T47D (cell line): Measurements from ENCODE around the gene RTL1.

Experiments
- DNase-seq, 2 experiments: peaks; one replicate each; pipeline versions ENCODE4 v3.0.0 to v3.0.0-alpha.2; 2011 to 2012; ENCODE audit warnings: low read depth in 1 of 2, low spot score in 1 of 2
- JUND ChIP-seq: IDR thresholded peaks from 2 replicates; pipeline ENCODE4 v1.6.1; 2012; ENCODE audit warnings: low read depth
- in situ Hi-C: cut with HindIII; loops from 2 replicates; pipeline ENCODE4 v1.10.0; 2016; ENCODE audit warnings: low sequenced_read_pairs, low pct_unique_long_range_greater_than_20kb

The RTL1 gene

GRCh38 chr14:100894416-100894815 lies 9.1 kb downstream of the RTL1 start:
- in situ Hi-C loops = no loop called here
- no peak for DNase-seq
- TF ChIP-seq JUND = no peak

GRCh38 chr14:100893760-100894159 lies 9.8 kb downstream of the RTL1 start:
- in situ Hi-C loops = no loop called here
- TF ChIP-seq JUND = no peak
- no peak for DNase-seq

GRCh38 chr14:100893228-100893601 lies 10.3 kb downstream of the RTL1 start:
- no peak for TF ChIP-seq JUND
- no peak for DNase-seq
- in situ Hi-C loops = no loop called here

- in situ Hi-C loops = no loop called here
- no peak for DNase-seq
Measured at GRCh38 chr14:100892496-100893227, 10.9 kb downstream of the RTL1 start.

GRCh38 chr14:100891501-100892445 lies 11.7 kb downstream of the RTL1 start:
- in situ Hi-C loops = no loop called here
- DNase-seq = no peak
- no peak for TF ChIP-seq JUND

More at GRCh38 chr14:100892496-100893227, 10.9 kb downstream of the RTL1 start:
- no peak for TF ChIP-seq JUND

GRCh38 chr14:100891051-100891450 lies 12.5 kb downstream of the RTL1 start:
- TF ChIP-seq JUND = no peak
- in situ Hi-C loops = no loop called here
- no peak for DNase-seq

- in situ Hi-C loops = no loop called here
- TF ChIP-seq JUND = no peak
Measured at GRCh38 chr14:100890061-100890850, 13.3 kb downstream of the RTL1 start.

GRCh38 chr14:100889641-100890040 lies 13.9 kb downstream of the RTL1 start:
- in situ Hi-C loops = no loop called here
- TF ChIP-seq JUND = no peak
- no peak for DNase-seq

More at GRCh38 chr14:100890061-100890850, 13.3 kb downstream of the RTL1 start:
- DNase-seq = no peak

GRCh38 chr14:100888789-100889315 lies 14.7 kb downstream of the RTL1 start:
- in situ Hi-C loops = no loop called here
- DNase-seq = no peak
- no peak for TF ChIP-seq JUND

GRCh38 chr14:100887728-100888335 lies 15.7 kb downstream of the RTL1 start:
- in situ Hi-C loops = no loop called here
- no peak for DNase-seq
- no peak for TF ChIP-seq JUND

- no peak for TF ChIP-seq JUND
- in situ Hi-C loops = no loop called here
- DNase-seq = no peak
Measured at GRCh38 chr14:100885617-100886016, 17.9 kb downstream of the RTL1 start.

- in situ Hi-C loops = no loop called here
- TF ChIP-seq JUND = no peak
- no peak for DNase-seq
Measured at GRCh38 chr14:100885196-100885595, 18.3 kb downstream of the RTL1 start.
